HG03571 (cell line): Measurements from ENCODE around the gene FAM200C.

Source experiments
- ATAC-seq: cut with Tn5 transposase; IDR thresholded peaks from one replicate; pipeline ENCODE4 v1.9.1; 2021; ENCODE audit not compliant: unreplicated experiment

FAM200C gene

GRCh38 chr5:160419458-160420330, 19.8 kb upstream of the FAM200C start:
- ATAC-seq, result no peak

- ATAC-seq, result peak; percentile 67
Measured at GRCh38 chr5:160418561-160419457, 19.0 kb upstream of the FAM200C start, which contains the start of gene SLU7. Gene SLU7, minus strand, starts transcription at chr5:160419081. Its CDS starts 3,787 bp downstream, at chr5:160415294.

GRCh38 chr5:160398806-160399205, 1.0 kb downstream of the FAM200C start:
- ATAC-seq, result no peak

GRCh38 chr5:160397492-160397891, 2.4 kb downstream of the FAM200C start:
- no peak for ATAC-seq

- no peak for ATAC-seq
Measured at GRCh38 chr5:160395111-160395510, 4.7 kb downstream of the FAM200C start.

GRCh38 chr5:160390787-160391696, 8.8 kb downstream of the FAM200C start:
- no peak for ATAC-seq

GRCh38 chr5:160387445-160387844, 12.4 kb downstream of the FAM200C start:
- ATAC-seq, result no peak

- no peak for ATAC-seq
Measured at GRCh38 chr5:160385496-160385895, 14.4 kb downstream of the FAM200C start.

- ATAC-seq, result no peak
Measured at GRCh38 chr5:160384681-160385080, 15.2 kb downstream of the FAM200C start.

- ATAC-seq, result no peak
Measured at GRCh38 chr5:160382346-160382745, 17.5 kb downstream of the FAM200C start.

- ATAC-seq, result no peak
Measured at GRCh38 chr5:160380041-160380440, 19.8 kb downstream of the FAM200C start.

- ATAC-seq, result no peak
Measured at GRCh38 chr5:160379511-160379910, 20.3 kb downstream of the FAM200C start.

GRCh38 chr5:160378330-160378729, 21.5 kb downstream of the FAM200C start:
- ATAC-seq, result no peak

- ATAC-seq, result no peak
Measured at GRCh38 chr5:160377651-160378050, 22.2 kb downstream of the FAM200C start.

- no peak for ATAC-seq
Measured at GRCh38 chr5:160376416-160376815, 23.4 kb downstream of the FAM200C start.

- no peak for ATAC-seq
Measured at GRCh38 chr5:160375701-160376100, 24.2 kb downstream of the FAM200C start.

- ATAC-seq, result no peak
Measured at GRCh38 chr5:160375166-160375565, 24.7 kb downstream of the FAM200C start.

- no peak for ATAC-seq
Measured at GRCh38 chr5:160371294-160371693, 28.6 kb downstream of the FAM200C start.

- ATAC-seq, result no peak
Measured at GRCh38 chr5:160370713-160371034, 29.2 kb downstream of the FAM200C start.

GRCh38 chr5:160369990-160370712, 29.7 kb downstream of the FAM200C start, which contains the start of gene C1QTNF2:
Gene C1QTNF2, minus strand, starts transcription at chr5:160370626. Its CDS starts 15,615 bp downstream, at chr5:160355011.
- ATAC-seq, result no peak
